Erythroblast (primary cell): ENCODE data around the gene NEB.

Source experiments
- DNase-seq, 2 experiments: peaks; one replicate each; lab custom pipeline; 2025; lab: John Stamatoyannopoulos, UW
- GATA1 ChIP-seq: IDR thresholded peaks from 2 replicates; pipeline ENCODE4 v1.6.1; 2011; ENCODE audit warnings: low read depth, mild to moderate bottlenecking, control low read depth, low read length, moderate library complexity
- POLR2A ChIP-seq: IDR thresholded peaks from 2 replicates; pipeline ENCODE4 v1.6.1; 2011; ENCODE audit warnings: mild to moderate bottlenecking, low read length

NEB gene

DNA sequence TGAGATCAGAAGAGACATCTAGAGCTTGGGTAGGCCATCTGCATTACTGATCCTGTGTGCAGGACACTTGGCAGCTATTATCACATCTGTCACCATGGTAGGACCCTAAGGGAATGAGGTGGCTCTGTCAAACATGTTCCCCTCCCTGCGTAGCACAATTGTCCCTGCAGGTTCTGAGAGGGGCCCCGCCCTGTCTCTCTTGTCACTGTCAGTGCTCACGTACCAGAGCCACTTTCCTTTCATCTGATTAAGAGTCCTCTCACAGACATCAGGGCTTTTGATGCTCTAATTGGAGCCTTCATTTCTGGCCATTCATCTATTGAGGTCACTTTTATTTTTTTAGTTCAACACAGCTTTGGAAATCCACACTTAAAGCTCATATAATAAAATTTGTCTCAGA, 38.5 kb downstream of the NEB start:
- no peak for DNase-seq
- TF ChIP-seq GATA1 = no peak
- TF ChIP-seq POLR2A = no peak

DNA sequence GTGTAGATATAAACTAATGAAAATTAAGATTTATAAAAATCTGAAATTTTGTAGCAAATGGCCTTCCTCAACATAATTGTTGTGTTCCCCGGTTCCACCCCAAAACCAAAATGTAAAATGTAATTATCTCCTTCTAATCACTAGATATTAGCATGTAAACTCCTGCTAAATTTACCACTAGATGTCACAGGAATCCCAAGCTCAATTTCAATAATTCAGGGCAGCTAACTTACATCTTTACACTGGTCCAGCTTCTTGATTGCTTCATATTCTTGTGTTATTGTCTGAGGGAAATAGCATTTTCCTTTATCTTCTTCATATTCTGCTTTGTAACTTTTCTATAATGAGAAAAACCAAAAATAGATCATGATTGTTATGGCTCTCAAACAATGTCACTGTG, 42.6 kb downstream of the NEB start:
- no peak for DNase-seq
- TF ChIP-seq POLR2A = no peak
- no peak for TF ChIP-seq GATA1

DNA sequence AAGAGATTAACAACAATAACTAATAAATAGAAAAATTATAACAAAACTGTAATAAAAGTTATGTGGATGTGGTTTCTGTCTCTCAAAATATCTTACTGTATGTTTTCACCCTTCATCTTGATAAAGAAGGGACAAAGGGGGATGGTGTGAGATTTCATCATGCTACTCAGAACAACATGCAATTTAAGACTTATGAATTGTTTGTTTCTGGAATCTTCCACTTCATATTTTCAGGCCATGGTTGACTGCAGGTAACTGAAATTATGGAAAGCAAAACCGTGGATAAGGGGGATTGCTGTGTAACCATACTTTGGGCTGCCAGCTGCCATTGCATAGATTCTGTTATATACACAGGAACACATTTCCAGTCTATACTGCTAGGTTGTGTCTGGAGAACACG, 45.6 kb downstream of the NEB start:
- DNase-seq = peak in 1 of 2 experiments; percentile 12
- no peak for TF ChIP-seq POLR2A

DNA sequence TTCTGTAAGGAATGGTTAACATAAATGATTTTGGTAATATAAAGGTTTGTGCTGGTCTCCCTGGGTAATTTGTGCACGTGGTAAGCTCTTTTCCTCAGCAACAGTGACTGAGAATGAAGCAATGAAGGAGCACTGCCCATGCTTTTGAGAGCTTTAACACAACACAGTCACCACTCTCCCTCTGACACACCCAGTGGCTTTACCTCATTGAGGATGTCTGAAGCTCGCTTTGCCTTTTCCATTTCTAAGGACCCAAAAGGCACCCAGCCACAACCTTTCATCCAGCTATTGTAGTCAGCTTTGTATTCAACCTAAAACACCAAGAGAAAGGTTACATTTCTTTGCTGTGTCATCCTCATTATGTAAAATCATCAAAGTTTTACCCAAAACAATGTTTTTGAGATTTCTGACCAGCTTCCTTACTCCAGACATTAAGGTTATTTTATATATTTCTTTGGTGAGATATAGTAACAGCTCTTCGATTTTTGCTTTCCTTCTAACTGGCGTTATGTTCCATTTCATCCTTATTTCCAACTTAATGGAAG, 51.7 kb downstream of the NEB start:
- TF ChIP-seq POLR2A = no peak
- no peak for TF ChIP-seq GATA1

DNA sequence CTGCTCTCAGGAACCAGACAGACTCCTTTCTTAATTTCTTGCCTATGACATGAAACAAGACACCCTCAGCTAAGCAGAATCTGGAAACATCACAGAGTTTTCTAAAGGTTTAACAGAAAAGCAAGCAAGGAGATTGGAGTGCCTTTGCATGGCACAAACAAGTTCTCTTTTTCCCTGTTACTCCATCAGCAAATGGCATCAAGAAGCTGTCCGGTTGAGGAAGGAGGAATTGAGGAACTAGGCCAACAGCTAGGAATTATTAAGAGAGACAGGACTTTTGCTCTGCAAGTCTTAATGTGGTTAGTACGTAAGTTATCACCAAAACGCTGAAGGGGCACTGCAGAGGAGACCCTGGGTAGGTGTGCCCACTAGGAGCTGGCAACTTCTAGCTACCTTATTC, 53.2 kb downstream of the NEB start:
- DNase-seq = no peak
- no peak for TF ChIP-seq POLR2A
- no peak for TF ChIP-seq GATA1

More for the DNA sequence above, 51.7 kb downstream of the NEB start:
- DNase-seq = no peak

DNA sequence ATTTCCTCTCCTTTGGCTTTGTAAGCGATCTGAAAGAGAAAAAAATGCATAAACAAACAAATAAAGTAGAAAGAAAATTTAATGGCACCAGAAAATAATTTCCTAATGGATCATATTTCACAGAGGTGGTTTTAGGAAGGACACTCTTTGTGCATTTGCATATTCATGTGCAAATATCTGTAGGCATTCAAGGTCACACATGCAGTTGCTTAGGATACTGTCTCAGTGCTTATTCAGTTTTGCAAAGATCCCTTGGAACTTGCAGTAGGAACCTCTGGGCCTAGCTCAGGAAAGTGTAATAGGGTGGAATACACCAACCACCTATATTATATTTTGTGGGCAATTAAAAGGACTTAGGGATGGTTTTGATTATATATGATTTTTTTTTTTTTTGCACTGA, 54.3 kb downstream of the NEB start:
- TF ChIP-seq POLR2A = no peak
- no peak for TF ChIP-seq GATA1
- DNase-seq = no peak

DNA sequence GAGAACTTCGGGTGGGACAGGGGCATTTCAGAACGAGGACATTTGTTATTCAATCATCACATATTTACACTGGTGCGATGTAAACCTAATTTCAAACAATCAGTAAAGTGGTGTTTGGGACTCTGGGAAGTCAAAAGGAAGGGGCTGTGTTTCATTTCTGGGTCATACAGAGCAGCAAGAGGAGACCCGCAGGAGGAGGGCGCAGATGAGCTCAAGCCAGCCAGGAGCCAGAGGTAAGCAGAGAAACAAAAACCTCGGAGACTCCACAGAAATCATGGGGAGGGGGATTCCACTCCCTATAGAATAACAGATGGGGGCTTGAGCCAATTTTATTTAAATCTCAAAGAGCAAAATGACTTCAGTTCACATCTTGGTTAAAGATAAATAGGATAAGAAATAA, 55.4 kb downstream of the NEB start:
- TF ChIP-seq GATA1 (no peak), POLR2A (no peak)
- no peak for DNase-seq

DNA sequence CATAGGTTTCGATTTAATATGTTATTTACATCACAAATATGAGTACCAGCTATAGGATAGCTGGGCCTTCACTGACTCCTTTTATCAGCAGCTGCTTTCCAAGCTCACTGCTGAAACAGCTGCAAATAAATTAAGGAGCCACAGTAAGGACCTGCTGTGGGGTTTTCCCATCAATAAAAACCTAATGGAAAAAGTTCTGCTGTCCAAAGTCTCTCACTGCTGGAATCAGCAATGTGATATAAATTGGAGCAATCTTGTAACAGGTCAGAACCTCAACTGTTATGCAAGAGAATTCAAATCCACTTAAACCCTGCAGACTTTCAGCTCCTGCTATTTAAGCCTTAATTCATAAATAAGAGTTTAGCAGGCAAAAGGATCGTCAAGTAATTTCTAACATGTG, 61.3 kb downstream of the NEB start:
- TF ChIP-seq POLR2A (no peak), GATA1 (no peak)
- no peak for DNase-seq

DNA sequence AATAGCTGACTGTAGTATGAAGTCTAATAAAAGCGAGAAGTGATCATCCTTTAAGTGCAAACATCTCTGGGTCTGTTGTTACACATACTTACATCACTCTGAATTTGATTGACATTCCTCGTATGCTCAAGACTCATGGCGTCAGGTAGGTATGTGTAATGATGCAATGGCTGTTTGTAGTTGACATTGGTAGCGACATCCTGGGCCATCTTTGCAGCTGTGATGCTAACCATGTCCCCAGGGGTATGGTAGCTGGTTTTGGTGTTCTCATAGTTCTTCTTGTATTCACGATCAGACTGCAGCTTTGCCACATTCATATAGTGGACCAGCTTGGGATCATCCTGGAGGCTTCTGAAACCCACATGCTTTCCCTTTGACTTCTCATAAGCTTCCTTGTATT, 62.0 kb downstream of the NEB start:
- DNase-seq = peak in 1 of 2 experiments; percentile 39
- TF ChIP-seq POLR2A (no peak), GATA1 (no peak)

DNA sequence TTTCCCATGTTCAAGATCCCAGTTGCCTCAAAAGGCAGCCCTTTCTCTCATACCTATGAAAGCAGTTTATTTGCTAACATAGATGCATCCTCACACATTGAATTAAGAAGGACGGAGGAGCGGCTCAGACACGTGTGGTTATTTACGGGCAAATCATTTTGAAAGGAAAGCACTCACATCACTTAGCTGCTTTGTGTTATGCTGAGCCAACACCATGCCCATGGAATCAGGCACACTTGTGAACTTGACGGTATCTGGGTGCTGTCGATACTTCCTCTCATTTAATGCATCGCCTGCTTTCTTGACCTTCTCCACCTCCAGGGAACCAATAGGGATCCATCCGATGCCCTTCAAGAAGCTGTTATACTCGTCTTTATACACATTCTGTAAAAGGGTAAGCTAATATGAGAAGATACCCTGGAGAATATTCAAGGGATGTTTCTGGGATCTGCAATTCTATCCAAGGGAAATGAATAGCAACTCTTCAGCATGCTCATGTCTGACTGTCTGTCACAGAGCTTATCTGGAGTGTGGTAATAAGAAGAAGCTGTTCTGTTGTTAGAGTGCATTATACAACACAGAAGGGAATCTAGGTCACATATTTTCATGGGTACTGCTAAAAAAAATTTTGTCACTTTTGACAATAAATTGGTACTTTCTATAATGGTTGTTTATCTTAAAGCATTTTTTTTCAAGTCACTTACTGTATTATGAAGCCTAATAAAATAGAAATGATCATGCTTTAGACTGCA, 63.3 kb downstream of the NEB start:
- no peak for DNase-seq

DNA sequence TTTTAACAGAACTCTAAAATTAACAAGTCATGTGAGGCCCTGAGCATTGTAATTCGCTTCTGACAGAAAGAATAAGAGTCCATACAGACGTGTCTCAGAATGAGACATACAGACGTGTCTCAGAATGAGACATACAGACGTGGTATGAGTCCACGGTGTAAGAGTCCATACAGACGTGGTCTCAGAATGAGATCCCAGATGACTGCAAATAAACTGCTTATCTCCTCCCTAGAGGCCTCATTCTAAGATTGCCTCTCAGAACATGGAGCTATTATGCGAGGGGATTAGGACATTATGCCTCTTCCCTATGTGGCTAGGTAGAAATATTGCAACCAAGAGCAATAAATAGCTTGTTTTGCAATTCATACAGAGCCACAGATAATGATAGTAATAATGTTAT, 63.9 kb downstream of the NEB start:
- peak in 1 of 2 experiments; percentile 11 for DNase-seq
- TF ChIP-seq GATA1 (no peak), POLR2A (no peak)

More for the DNA sequence above, 63.3 kb downstream of the NEB start:
- no peak for TF ChIP-seq POLR2A
- no peak for TF ChIP-seq GATA1

DNA sequence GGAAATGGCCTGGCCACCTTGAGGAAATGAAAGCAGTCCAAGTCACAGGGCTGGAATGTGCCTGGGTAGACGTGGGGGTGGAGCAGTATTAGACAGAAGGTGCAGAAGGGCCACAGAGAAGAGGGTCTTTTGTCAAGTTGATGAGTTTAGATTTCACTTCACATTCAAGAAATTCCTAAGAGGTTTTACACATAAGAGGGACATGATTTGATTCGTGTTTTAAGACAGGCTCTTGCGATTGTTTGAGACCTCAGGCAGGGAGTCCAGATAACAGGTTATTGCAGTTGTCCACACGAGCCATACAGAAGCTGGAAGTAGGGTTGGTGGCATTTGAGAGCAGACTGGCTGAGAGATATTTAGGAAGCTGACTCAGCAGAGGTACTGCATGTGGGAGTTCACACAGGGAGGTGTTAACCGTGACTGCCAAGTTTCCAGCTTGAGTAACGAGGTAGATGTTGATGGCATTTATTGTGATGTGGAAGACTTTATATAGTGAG, 64.6 kb downstream of the NEB start:
- peak; percentile 18 to 52 for DNase-seq

DNA sequence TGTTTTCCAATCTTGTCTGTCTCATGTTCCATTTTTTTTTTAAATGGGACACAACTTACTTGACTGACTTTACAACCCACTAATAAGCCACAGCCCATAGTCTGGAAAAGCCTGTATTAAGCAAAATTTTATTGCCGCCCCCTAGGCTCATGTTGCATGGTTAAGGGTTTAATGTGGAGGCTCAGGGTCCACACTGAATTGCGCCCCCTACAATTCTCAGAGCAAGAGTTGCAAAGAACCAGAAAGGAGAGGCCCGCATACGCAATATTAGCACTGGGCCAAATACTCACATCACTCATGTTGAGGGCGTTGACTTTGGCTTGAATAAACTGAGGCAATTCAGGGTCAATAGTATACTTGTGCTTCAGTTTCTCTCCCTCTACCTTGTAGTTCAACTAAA, 65.5 kb downstream of the NEB start:
- TF ChIP-seq POLR2A (no peak), GATA1 (no peak)
- no peak for DNase-seq

More for the DNA sequence above, 64.6 kb downstream of the NEB start:
- TF ChIP-seq POLR2A (no peak), GATA1 (no peak)

DNA sequence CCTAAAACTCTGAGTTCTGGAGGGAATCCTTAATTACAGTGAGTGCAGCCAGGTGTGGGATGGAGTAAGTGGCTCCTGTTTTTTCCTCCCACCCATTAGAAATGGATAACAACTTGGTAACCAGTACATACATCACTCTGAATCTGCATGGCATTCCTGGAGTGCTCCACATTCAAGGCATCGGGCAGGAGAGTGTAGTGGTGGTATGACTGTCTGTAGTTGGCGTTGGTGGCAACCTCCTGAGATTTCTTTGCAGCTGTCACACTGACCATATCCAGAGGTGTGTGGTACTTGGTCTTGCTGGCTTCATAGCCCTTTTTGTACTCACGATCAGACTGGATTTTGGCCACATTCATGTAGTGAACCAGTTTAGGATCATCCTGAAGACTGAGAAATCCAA, 68.3 kb downstream of the NEB start:
- TF ChIP-seq POLR2A = no peak
- no peak for TF ChIP-seq GATA1
- DNase-seq = no peak
